Measurements from ENCODE around the gene PADI3.

PADI3 gene, protein sequence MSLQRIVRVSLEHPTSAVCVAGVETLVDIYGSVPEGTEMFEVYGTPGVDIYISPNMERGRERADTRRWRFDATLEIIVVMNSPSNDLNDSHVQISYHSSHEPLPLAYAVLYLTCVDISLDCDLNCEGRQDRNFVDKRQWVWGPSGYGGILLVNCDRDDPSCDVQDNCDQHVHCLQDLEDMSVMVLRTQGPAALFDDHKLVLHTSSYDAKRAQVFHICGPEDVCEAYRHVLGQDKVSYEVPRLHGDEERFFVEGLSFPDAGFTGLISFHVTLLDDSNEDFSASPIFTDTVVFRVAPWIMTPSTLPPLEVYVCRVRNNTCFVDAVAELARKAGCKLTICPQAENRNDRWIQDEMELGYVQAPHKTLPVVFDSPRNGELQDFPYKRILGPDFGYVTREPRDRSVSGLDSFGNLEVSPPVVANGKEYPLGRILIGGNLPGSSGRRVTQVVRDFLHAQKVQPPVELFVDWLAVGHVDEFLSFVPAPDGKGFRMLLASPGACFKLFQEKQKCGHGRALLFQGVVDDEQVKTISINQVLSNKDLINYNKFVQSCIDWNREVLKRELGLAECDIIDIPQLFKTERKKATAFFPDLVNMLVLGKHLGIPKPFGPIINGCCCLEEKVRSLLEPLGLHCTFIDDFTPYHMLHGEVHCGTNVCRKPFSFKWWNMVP

DNA sequence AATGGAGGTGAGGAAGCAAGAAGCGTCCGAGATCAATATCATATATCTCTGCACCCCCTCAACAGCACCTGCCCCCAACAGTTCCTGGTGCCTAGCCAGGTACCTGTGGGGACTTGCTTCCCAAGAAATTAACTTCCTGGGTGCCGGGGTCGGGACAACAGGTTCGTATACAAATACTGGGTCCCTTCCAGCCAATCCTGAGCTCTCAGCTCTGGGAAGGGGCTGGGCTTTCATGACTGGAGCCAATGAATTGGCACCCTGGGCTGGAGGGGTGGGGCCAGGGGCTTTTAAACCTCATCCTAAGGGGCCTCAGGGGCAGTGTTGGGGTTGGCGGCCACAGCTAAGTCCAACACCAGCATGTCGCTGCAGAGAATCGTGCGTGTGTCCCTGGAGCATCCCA, at the start of gene PADI3:
TSS of gene PADI3 (plus strand) at position 318 of the 400 bp plus-strand sequence. CDS start at position 358, 40 bp downstream.
- no peak for DNase-seq (ENCODE audit: low read depth)
- TF ChIP-seq, protein P1, sequence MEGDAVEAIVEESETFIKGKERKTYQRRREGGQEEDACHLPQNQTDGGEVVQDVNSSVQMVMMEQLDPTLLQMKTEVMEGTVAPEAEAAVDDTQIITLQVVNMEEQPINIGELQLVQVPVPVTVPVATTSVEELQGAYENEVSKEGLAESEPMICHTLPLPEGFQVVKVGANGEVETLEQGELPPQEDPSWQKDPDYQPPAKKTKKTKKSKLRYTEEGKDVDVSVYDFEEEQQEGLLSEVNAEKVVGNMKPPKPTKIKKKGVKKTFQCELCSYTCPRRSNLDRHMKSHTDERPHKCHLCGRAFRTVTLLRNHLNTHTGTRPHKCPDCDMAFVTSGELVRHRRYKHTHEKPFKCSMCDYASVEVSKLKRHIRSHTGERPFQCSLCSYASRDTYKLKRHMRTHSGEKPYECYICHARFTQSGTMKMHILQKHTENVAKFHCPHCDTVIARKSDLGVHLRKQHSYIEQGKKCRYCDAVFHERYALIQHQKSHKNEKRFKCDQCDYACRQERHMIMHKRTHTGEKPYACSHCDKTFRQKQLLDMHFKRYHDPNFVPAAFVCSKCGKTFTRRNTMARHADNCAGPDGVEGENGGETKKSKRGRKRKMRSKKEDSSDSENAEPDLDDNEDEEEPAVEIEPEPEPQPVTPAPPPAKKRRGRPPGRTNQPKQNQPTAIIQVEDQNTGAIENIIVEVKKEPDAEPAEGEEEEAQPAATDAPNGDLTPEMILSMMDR (IDR thresholded peaks at IDR 0.05; ENCODE audit: insufficient read depth, low read depth, low read length, missing control alignments) = no peak
- H3K4me3 ChIP-seq (ENCODE audit: low read length) = no peak within 1 kb of the TSS

GRCh38 chr1:17199267-17200044, 49.4 kb upstream of the PADI3 start:
- TF ChIP-seq, protein P1 (IDR thresholded peaks at IDR 0.05; ENCODE audit: insufficient read depth, low read depth, low read length, missing control alignments) = no peak
- H3K4me3 ChIP-seq (ENCODE audit: low read length) = no peak overlapping the region
- no peak for DNase-seq (ENCODE audit: low read depth)

DNA sequence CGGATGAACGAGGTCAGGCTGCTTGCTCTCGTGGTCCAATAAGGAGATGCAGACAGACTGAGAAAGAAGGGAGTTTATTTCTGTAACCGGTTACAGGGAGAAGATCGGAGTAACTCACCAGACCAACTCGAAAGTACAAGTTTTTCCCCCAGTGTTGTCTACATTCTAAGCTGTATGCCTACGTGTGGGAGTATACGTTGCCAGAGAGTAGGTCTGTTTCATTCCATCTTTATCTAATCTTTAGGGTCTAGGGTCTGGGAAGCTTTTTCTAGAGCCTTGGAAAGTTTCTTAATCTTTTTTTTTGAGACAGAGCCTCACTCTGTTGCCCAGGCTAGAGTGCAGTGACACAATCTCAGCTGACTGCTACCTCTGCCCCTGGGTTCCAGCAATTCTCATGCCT, 48.7 kb upstream of the PADI3 start:
- no peak overlapping the region for H3K4me3 ChIP-seq (ENCODE audit: low read length)
- TF ChIP-seq, protein P1 (IDR thresholded peaks at IDR 0.05; ENCODE audit: insufficient read depth, low read depth, low read length, missing control alignments) = no peak
- no peak for DNase-seq (ENCODE audit: low read depth)

- peak; percentile 46 for DNase-seq (ENCODE audit: low read depth)
- TF ChIP-seq, protein P1 (IDR thresholded peaks at IDR 0.05; ENCODE audit: insufficient read depth, low read depth, low read length, missing control alignments) = no peak
- no peak overlapping the region for H3K4me3 ChIP-seq (ENCODE audit: low read length)
Measured at GRCh38 chr1:17200756-17201155, 48.1 kb upstream of the PADI3 start.

GRCh38 chr1:17201201-17202021, 47.5 kb upstream of the PADI3 start:
- DNase-seq (ENCODE audit: low read depth) = no peak
- TF ChIP-seq, protein P1 (IDR thresholded peaks at IDR 0.05; ENCODE audit: insufficient read depth, low read depth, low read length, missing control alignments) = no peak

More at GRCh38 chr1:17201201-17202021, 47.5 kb upstream of the PADI3 start:
- H3K4me3 ChIP-seq (ENCODE audit: low read length) = no peak overlapping the region

Data from epithelial cell of esophagus (primary cell).